CD8-positive, alpha-beta memory T cell (primary cell): ENCODE results near the gene ATAD3A. TPM values are rescaled to one million over a fixed set of nuclear protein-coding genes. Genes with fewer than 3 reads are reported as not detected.
"Not testable (repeated sequence)": the region's sequence is repeated elsewhere in the genome, so short reads cannot be mapped to it uniquely, and the experiment has no call there.

ENCODE experiments used
- CTCF ChIA-PET: fragments of 350-600 bp; sonication (Branson Sonifier 250); formaldehyde crosslinking; loops from one replicate; lab custom pipeline; 2021; ENCODE audit warnings: antibody characterized with exemption; lab: Charles Lee
- POLR2A ChIA-PET: fragments of 350-600 bp; sonication (Branson Sonifier 250); formaldehyde crosslinking; loops from one replicate; lab custom pipeline; 2021; ENCODE audit warnings: antibody characterized with exemption; lab: Charles Lee
- DNase-seq, 5 donors: peaks; one replicate each; pipeline versions ENCODE4 v3.0.0 to v3.0.0-alpha.2; 2020 to 2022; ENCODE audit warnings: mixed read lengths in 1 of 5
- H3K27ac ChIP-seq: one replicate; pipeline ENCODE4 v1.7.0; 2013; ENCODE audit warnings: low read depth, mild to moderate bottlenecking, low read length, moderate library complexity
- H3K27me3 ChIP-seq: 2 replicates; pipeline ENCODE4 v1.7.0; 2013; ENCODE audit warnings: low read length, mild to moderate bottlenecking; ENCODE audit not compliant: insufficient read depth, poor library complexity, severe bottlenecking
- H3K36me3 ChIP-seq: 2 replicates; pipeline ENCODE4 v1.7.0; 2013; ENCODE audit warnings: mild to moderate bottlenecking, low read length, moderate library complexity; ENCODE audit not compliant: insufficient read depth
- H3K4me1 ChIP-seq: 2 replicates; pipeline ENCODE4 v1.7.0; 2013; ENCODE audit warnings: mild to moderate bottlenecking, low read length, moderate library complexity; ENCODE audit not compliant: insufficient read depth
- H3K4me3 ChIP-seq: 2 replicates; pipeline ENCODE4 v1.7.0; 2013; ENCODE audit warnings: mild to moderate bottlenecking, low read length
- H3K9me3 ChIP-seq: 2 replicates; pipeline ENCODE4 v1.7.0; 2013; ENCODE audit warnings: mild to moderate bottlenecking, low read length
- H3K27ac Mint-ChIP-seq, 8 donors: one replicate each; pipeline ENCODE4 v1.8.0; 2020 to 2021; ENCODE audit warnings: mixed read lengths in 8 of 8, mild to moderate bottlenecking in 6 of 8, inconsistent platforms in 3 of 8, moderate library complexity in 3 of 8
- H3K27me3 Mint-ChIP-seq, 2 donors: one replicate each; pipeline ENCODE4 v1.8.0; 2020 to 2021; ENCODE audit warnings: mixed read lengths in 2 of 2, mild to moderate bottlenecking in 1 of 2, moderate library complexity in 1 of 2
- H3K36me3 Mint-ChIP-seq, 3 donors: one replicate each; pipeline ENCODE4 v1.8.0; 2020 to 2021; ENCODE audit warnings: mixed read lengths in 3 of 3, inconsistent platforms in 1 of 3, mild to moderate bottlenecking in 1 of 3
- H3K4me1 Mint-ChIP-seq, 3 donors: one replicate each; pipeline ENCODE4 v1.8.0; 2020 to 2021; ENCODE audit warnings: mixed read lengths in 3 of 3, inconsistent platforms in 1 of 3, mild to moderate bottlenecking in 1 of 3
- H3K4me3 Mint-ChIP-seq, 7 donors: one replicate each; pipeline ENCODE4 v1.8.0; 2020 to 2021; ENCODE audit warnings: mixed read lengths in 7 of 7, mild to moderate bottlenecking in 6 of 7, moderate library complexity in 4 of 7, inconsistent platforms in 2 of 7
- H3K9me3 Mint-ChIP-seq, 5 donors: one replicate each; pipeline ENCODE4 v1.8.0; 2020 to 2022; ENCODE audit warnings: mixed read lengths in 5 of 5, mild to moderate bottlenecking in 3 of 5, moderate library complexity in 2 of 5, inconsistent platforms in 1 of 5
- polyA plus RNA-seq: library from polyadenylated mRNA; unstranded; fragments of 300-500 nt; fragmentation: Illumina TruSeq; gene quantifications from one replicate; pipeline ENCODE4 v1.2.3, GENCODE V29; 2021
- total RNA-seq, 2 experiments: library from RNA; stranded (reverse); gene quantifications; one replicate each; pipeline ENCODE4 v1.2.3, GENCODE V29; 2021

ATAD3A gene
- total and polyA plus RNA-seq, 3 experiments from 2014 or later = 16.0 to 98.7 (median 97.4) TPM

DNA sequence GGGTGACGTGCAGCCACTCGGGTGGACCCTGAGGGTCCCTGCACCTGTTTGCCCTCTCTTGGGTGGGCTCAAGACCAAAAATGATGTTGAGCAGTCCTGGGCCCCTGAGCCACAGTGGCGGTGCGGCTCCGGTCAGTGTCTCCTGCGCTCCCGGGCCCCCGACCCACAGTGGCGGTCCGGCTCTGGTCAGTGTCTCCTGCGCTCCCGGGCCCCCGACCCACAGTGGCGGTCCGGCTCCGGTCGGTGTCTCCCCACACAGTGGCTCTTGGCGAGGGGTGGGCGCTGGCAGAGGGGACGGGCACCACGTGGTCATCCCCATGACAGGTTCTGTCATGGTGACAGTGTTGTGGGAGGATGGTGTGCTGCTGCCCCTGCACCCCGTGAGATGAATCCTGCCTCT is 17.7 kb upstream of the ATAD3A start:
- H3K4me3 ChIP-seq, H3K36me3 ChIP-seq, H3K4me3 Mint-ChIP-seq, H3K27me3 Mint-ChIP-seq, H3K9me3 Mint-ChIP-seq, H3K27me3 ChIP-seq, H3K4me1 ChIP-seq, POLR2A ChIA-PET, H3K27ac ChIP-seq, DNase-seq, CTCF ChIA-PET, H3K9me3 ChIP-seq, H3K27ac Mint-ChIP-seq, H3K4me1 Mint-ChIP-seq: not testable (repeated sequence)
- H3K36me3 Mint-ChIP-seq = peaks cover 10 to 57% (median 19%) of the 10 kb centered on the region in 3 donors

DNA sequence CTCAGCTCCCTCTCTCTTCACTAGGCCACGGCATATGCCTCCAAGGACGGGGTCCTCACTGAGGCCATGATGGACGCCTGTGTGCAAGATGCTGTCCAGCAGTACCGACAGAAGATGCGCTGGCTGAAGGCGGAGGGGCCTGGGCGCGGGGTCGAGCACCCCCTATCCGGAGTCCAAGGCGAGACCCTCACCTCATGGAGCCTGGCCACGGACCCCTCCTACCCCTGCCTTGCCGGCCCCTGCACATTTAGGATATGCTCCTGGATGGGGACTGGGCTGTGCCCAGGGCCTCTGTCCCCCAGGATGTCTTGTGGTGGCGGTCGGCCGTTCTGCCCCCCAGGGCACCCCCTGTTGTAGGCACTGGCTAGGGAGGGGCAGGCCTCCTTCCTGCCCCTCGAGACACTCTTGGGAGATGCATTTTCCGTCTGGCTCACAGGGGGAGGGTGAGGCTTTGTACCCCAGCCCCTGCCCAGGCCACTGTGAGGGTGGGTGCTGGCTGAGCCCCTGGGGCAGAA is 16.4 kb upstream of the ATAD3A start:
- CTCF ChIA-PET, H3K27ac ChIP-seq, H3K36me3 ChIP-seq, H3K4me3 Mint-ChIP-seq, DNase-seq, H3K27me3 ChIP-seq, H3K9me3 ChIP-seq, H3K27me3 Mint-ChIP-seq, H3K9me3 Mint-ChIP-seq, H3K4me3 ChIP-seq, H3K27ac Mint-ChIP-seq, H3K4me1 Mint-ChIP-seq, H3K4me1 ChIP-seq, POLR2A ChIA-PET: not testable (repeated sequence)
- peaks cover 9 to 46% (median 19%) of the 10 kb centered on the region in 3 donors for H3K36me3 Mint-ChIP-seq

GRCh38 chr1:1504777-1505365 is 7.1 kb upstream of the ATAD3A start:
- H3K4me1 ChIP-seq, H3K4me3 ChIP-seq, H3K27me3 ChIP-seq, H3K27me3 Mint-ChIP-seq, H3K27ac ChIP-seq, H3K36me3 Mint-ChIP-seq, H3K9me3 Mint-ChIP-seq, H3K9me3 ChIP-seq, H3K36me3 ChIP-seq: not testable (repeated sequence)
- POLR2A ChIA-PET = interaction anchor here (0.7 kb wide), 1 partner anchor 12 kb away, joined by 3 read pairs; no protein-coding TSS in a partner anchor
- Mint-ChIP-seq H3K4me1 (peaks cover 8 to 14% (median 12%) of the 10 kb centered on the region in 3 donors), H3K4me3 (peak overlapping the region; percentile 65 to 87 (median 82)), H3K27ac (peak overlapping the region; percentile 53 to 98 (median 94))
- DNase-seq = peak; percentile 55 to 77 (median 62)
- CTCF ChIA-PET = interaction anchor here (0.8 to 1.7 kb wide), 3 partner anchors 64 to 105 kb away, joined by 3 to 6 read pairs (median 3); no protein-coding TSS in a partner anchor

GRCh38 chr1:1505366-1505798 is 6.6 kb upstream of the ATAD3A start:
- H3K4me1 ChIP-seq, H3K36me3 Mint-ChIP-seq, POLR2A ChIA-PET, H3K27me3 ChIP-seq, H3K27me3 Mint-ChIP-seq, H3K36me3 ChIP-seq, H3K4me3 ChIP-seq, H3K9me3 Mint-ChIP-seq, H3K9me3 ChIP-seq, H3K27ac ChIP-seq: not testable (repeated sequence)
- peak in 1 of 5 donors; percentile 18 for DNase-seq
- CTCF ChIA-PET = interaction anchor here (0.9 to 1.7 kb wide), 2 partner anchors 64 to 200 kb away, joined by 3 to 6 read pairs; no protein-coding TSS in a partner anchor
- peak overlapping the region in 7 of 8 donors; percentile 53 to 98 (median 95) for H3K27ac Mint-ChIP-seq
- H3K4me1 Mint-ChIP-seq = peaks cover 8 to 14% (median 12%) of the 10 kb centered on the region in 3 donors
- peak overlapping the region; percentile 65 to 87 (median 82) for H3K4me3 Mint-ChIP-seq

DNA sequence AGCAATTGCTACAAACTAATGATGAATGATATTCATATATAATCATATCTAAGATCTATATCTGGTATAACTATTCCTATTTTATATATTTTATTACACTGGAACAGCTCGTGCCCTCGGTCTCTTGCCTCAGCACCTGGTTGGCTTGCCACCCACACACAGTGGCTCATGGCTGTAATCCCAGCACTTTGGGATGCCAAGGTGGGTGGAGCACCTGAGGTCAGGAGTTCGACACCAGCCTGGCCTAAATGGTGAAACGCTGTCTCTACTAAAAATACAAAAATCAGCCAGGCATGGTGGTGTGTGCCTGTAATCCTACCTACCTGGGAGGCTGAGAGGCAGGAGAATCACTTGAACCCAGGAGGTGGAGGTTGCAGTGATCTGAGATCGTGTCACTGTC is 6.2 kb upstream of the ATAD3A start:
- H3K36me3 ChIP-seq, H3K9me3 ChIP-seq, H3K27me3 Mint-ChIP-seq, POLR2A ChIA-PET, H3K9me3 Mint-ChIP-seq, H3K4me1 ChIP-seq, H3K27ac ChIP-seq, H3K4me3 ChIP-seq, DNase-seq, H3K36me3 Mint-ChIP-seq, H3K27me3 ChIP-seq: not testable (repeated sequence)
- CTCF ChIA-PET = interaction anchor here (0.9 to 1.7 kb wide), 2 partner anchors 65 to 201 kb away, joined by 3 to 6 read pairs; no protein-coding TSS in a partner anchor
- Mint-ChIP-seq H3K27ac (peak overlapping the region in 7 of 8 donors; percentile 1 to 95 (median 84)), H3K4me1 (peaks cover 8 to 16% (median 13%) of the 10 kb centered on the region in 3 donors), H3K4me3 (peak overlapping the region; percentile 28 to 87 (median 68))

DNA sequence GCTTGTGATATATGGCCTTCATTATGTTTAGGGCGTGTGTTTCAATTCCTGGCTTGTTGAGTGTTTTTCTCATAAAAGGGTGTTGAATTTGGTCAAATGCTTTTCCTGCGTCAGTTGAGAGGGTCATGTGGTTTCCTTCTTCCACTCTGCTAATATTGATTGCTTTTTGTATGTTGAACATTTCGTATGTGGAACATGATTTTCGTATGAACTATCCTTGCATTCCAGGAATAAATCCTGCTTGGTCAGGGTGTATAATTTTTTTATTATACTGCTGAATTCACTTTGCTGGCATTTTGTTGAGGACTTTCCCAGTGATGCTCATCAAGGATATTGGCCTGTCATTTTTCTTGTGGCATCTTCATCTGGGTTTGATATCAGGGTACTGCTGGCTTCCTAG is 4.7 kb upstream of the ATAD3A start:
- peaks cover 0 to 6% (median 0%) of the 10 kb centered on the region in 3 donors for H3K36me3 Mint-ChIP-seq
- no peaks in the 10 kb centered on the region for H3K27me3 ChIP-seq
- DNase-seq = no peak
- peaks cover 7% of the 10 kb centered on the region for H3K4me1 ChIP-seq
- H3K4me1 Mint-ChIP-seq = peaks cover 12 to 22% (median 22%) of the 10 kb centered on the region in 3 donors
- peaks cover 0 to 3% of the 10 kb centered on the region in 2 donors for H3K27me3 Mint-ChIP-seq
- H3K36me3 ChIP-seq = no peaks in the 10 kb centered on the region
- POLR2A ChIA-PET = no interaction called here
- H3K27ac ChIP-seq = no peak overlapping the region
- CTCF ChIA-PET = no interaction called here
- H3K4me3 Mint-ChIP-seq = peak overlapping the region in 1 of 7 donors; percentile 60
- no peaks in the 10 kb centered on the region for H3K9me3 ChIP-seq
- H3K27ac Mint-ChIP-seq = peak overlapping the region in 1 of 8 donors; percentile 46
- H3K4me3 ChIP-seq = no peak overlapping the region
- H3K9me3 Mint-ChIP-seq = no peaks in the 10 kb centered on the region

GRCh38 chr1:1508775-1509464 is 3.0 kb upstream of the ATAD3A start:
- H3K27ac ChIP-seq, H3K9me3 Mint-ChIP-seq, H3K27me3 Mint-ChIP-seq, H3K4me1 ChIP-seq, H3K27me3 ChIP-seq, H3K36me3 ChIP-seq, H3K4me3 ChIP-seq, DNase-seq, H3K9me3 ChIP-seq, H3K27ac Mint-ChIP-seq, CTCF ChIA-PET, H3K36me3 Mint-ChIP-seq, H3K4me3 Mint-ChIP-seq: not testable (repeated sequence)
- H3K4me1 Mint-ChIP-seq = peaks cover 15 to 25% (median 25%) of the 10 kb centered on the region in 3 donors
- POLR2A ChIA-PET = interaction anchor here (0.7 kb wide), 1 partner anchor 25 kb away, joined by 4 read pairs; no protein-coding TSS in a partner anchor

GRCh38 chr1:1509465-1509850 is 2.5 kb upstream of the ATAD3A start:
- H3K4me3 ChIP-seq, H3K4me1 ChIP-seq, H3K27ac ChIP-seq, CTCF ChIA-PET, H3K27me3 Mint-ChIP-seq, H3K36me3 ChIP-seq, H3K27ac Mint-ChIP-seq, H3K27me3 ChIP-seq, DNase-seq, H3K9me3 Mint-ChIP-seq, H3K36me3 Mint-ChIP-seq, H3K4me3 Mint-ChIP-seq, H3K9me3 ChIP-seq: not testable (repeated sequence)
- peaks cover 15 to 25% (median 25%) of the 10 kb centered on the region in 3 donors for H3K4me1 Mint-ChIP-seq
- POLR2A ChIA-PET = interaction anchor here (0.7 kb wide), 1 partner anchor 25 kb away, joined by 4 read pairs; no protein-coding TSS in a partner anchor
